Measurements from ENCODE around the gene WDR26.
"Not testable (repeated sequence)": the region's sequence is repeated elsewhere in the genome, so short reads cannot be mapped to it uniquely, and the experiment has no call there.

- not testable (repeated sequence) for TF ChIP-seq CTCF, POLR2A (IDR thresholded peaks at IDR 0.05)
These were observed 5.9 kb downstream of the WDR26 start for GRCh38 chr1:224428713-224429112.

Measured in testis (tissue), 2 donors.